Cardiac muscle cell (in vitro differentiated cells and primary cell): ENCODE data around the gene WDFY3. TPM values are rescaled to one million over a fixed set of nuclear protein-coding genes. Genes with fewer than 3 reads are reported as not detected.
A peak's percentile ranks its signal among the peaks of the same experiment; 100 is the strongest.

Source experiments
- DNase-seq, 2 donors: peaks; one replicate each; pipeline versions ENCODE4 v3.0.0 to v3.0.0-alpha.2; 2010 to 2017; ENCODE audit warnings: low read depth in 1 of 2, low spot score in 1 of 2
- H3K27ac ChIP-seq: fragments of 200-600 bp; sonication (generic); 2 replicates; pipeline ENCODE4 v1.5.1; 2016
- H3K27me3 ChIP-seq: fragments of 200-600 bp; sonication (generic); 2 replicates; pipeline ENCODE4 v1.6.0; 2016; ENCODE audit warnings: control low read depth
- H3K36me3 ChIP-seq: fragments of 200-600 bp; sonication (generic); 2 replicates; pipeline ENCODE4 v1.5.1; 2016; ENCODE audit warnings: control low read depth
- H3K4me1 ChIP-seq: fragments of 200-600 bp; sonication (generic); 2 replicates; pipeline ENCODE4 v1.8.1; 2017; ENCODE audit warnings: low read depth, mild to moderate bottlenecking, mixed run types
- H3K4me3 ChIP-seq: fragments of 200-600 bp; sonication (generic); 2 replicates; pipeline ENCODE4 v1.5.1; 2016; ENCODE audit warnings: mild to moderate bottlenecking
- H3K9me3 ChIP-seq: fragments of 200-600 bp; sonication (generic); 2 replicates; pipeline ENCODE4 v1.5.1; 2017; ENCODE audit warnings: low read depth, mild to moderate bottlenecking, control low read depth
- CTCF ChIP-seq: IDR thresholded peaks from 2 replicates; pipeline ENCODE4 v1.5.1; 2012; ENCODE audit warnings: low read depth, mild to moderate bottlenecking, low read length
- polyA plus RNA-seq: library from polyadenylated mRNA; unstranded; fragments of >200 nt; fragmentation: Nextera tagmentation; extraction: Ambion mirVana; gene quantifications from 2 replicates; pipeline ENCODE4 v1.2.1, GENCODE V29; 2016
- total RNA-seq: library from RNA; depleted of rRNA; stranded (reverse); fragments of >200 nt; gene quantifications from 2 replicates; pipeline ENCODE4 v1.2.3, GENCODE V29; 2016

WDFY3 gene
- total and polyA plus RNA-seq, 2 experiments from 2014 or later = 9.6 to 59.0 TPM

GRCh38 chr4:84733343-84734033, 233.0 kb downstream of the WDFY3 start:
- TF ChIP-seq CTCF = no peak
- Histone ChIP-seq H3K4me3 (no peak overlapping the region), H3K27ac (peak overlapping the region; percentile 65), H3K27me3 (no peaks in the 10 kb centered on the region), H3K4me1 (peaks cover 44% of the 10 kb centered on the region), H3K36me3 (peaks cover 18% of the 10 kb centered on the region), H3K9me3 (no peaks in the 10 kb centered on the region)
- DNase-seq = peak in 1 of 2 donors; percentile 88

- Histone ChIP-seq H3K36me3 (peaks cover 11% of the 10 kb centered on the region), H3K27me3 (no peaks in the 10 kb centered on the region), H3K27ac (no peak overlapping the region), H3K9me3 (no peaks in the 10 kb centered on the region), H3K4me3 (no peak overlapping the region), H3K4me1 (peaks cover 28% of the 10 kb centered on the region)
- no peak for TF ChIP-seq CTCF
- no peak for DNase-seq
Observed at GRCh38 chr4:84730375-84730774, 236.1 kb downstream of the WDFY3 start.

GRCh38 chr4:84727491-84727890, 239.0 kb downstream of the WDFY3 start:
- Histone ChIP-seq H3K9me3 (no peaks in the 10 kb centered on the region), H3K36me3 (peaks cover 11% of the 10 kb centered on the region), H3K27ac (no peak overlapping the region), H3K4me1 (peaks cover 5% of the 10 kb centered on the region), H3K27me3 (no peaks in the 10 kb centered on the region), H3K4me3 (no peak overlapping the region)
- TF ChIP-seq CTCF = no peak
- no peak for DNase-seq

- no peak overlapping the region for H3K27ac ChIP-seq
- no peaks in the 10 kb centered on the region for H3K9me3 ChIP-seq
- TF ChIP-seq CTCF = no peak
Observed at GRCh38 chr4:84726356-84726755, 240.1 kb downstream of the WDFY3 start.

GRCh38 chr4:84722720-84723119, 243.8 kb downstream of the WDFY3 start:
- no peaks in the 10 kb centered on the region for H3K27me3 ChIP-seq
- H3K36me3 ChIP-seq = peaks cover 20% of the 10 kb centered on the region
- H3K4me3 ChIP-seq = no peak overlapping the region
- peaks cover 6% of the 10 kb centered on the region for H3K4me1 ChIP-seq
- DNase-seq = no peak
- no peak overlapping the region for H3K27ac ChIP-seq
- no peaks in the 10 kb centered on the region for H3K9me3 ChIP-seq
- no peak for TF ChIP-seq CTCF

More at GRCh38 chr4:84726356-84726755, 240.1 kb downstream of the WDFY3 start:
- DNase-seq = no peak
- no peaks in the 10 kb centered on the region for H3K27me3 ChIP-seq
- H3K4me1 ChIP-seq = peaks cover 5% of the 10 kb centered on the region
- H3K36me3 ChIP-seq = peaks cover 11% of the 10 kb centered on the region
- H3K4me3 ChIP-seq = no peak overlapping the region
